Measurements from ENCODE around the gene ABL2.
"Not testable (repeated sequence)": the region's sequence is repeated elsewhere in the genome, so short reads cannot be mapped to it uniquely, and the experiment has no call there.

ABL2 gene

GRCh38 chr1:179217943-179218507 is 11.5 kb downstream of the ABL2 start:
- peak; percentile 60 for DNase-seq (ENCODE audit: low read depth)

DNA sequence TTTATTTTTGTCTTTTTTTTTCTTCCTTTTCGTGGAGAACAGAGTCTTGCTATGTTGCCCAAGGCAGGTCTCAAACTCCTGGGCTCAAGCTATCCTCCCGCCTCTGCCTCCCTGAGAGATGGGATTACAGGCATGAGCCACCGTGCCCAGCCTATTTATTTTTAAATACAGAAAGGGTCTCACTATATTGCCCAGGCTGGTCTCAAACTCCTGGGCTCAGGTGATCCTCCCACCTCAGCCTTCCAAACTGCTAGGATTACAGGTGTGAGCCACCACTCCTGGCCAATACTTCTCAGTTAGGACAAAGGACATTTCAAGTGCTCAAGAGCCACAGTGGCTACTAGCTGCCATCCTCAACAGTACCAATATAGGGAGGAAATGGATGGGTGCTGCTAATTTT is 16.2 kb downstream of the ABL2 start:
- not testable (repeated sequence) for DNase-seq (ENCODE audit: low read depth)

GRCh38 chr1:179208681-179209477 is 20.6 kb downstream of the ABL2 start:
- peak; percentile 22 for DNase-seq (ENCODE audit: low read depth)

DNA sequence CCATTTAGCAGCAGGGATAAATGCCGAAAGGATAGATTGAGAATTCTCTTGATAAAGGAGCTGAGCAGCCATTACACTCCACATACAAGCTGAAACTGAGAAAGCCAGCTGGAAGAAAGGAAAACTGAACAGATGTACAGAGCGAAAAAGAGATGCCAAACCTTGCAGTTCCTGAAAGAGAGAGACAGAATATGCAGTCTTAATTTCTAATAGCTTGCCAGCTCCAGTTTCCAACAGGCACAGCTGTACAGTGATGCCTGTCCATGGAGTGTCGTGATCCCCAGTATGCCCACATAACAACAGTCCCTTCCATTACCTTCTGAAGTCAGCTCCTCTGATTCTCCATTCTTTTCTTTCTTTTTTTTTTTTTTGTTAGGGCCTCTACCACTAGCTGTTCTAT is 22.7 kb downstream of the ABL2 start:
- DNase-seq (ENCODE audit: low read depth), result no peak

- DNase-seq (ENCODE audit: low read depth), result no peak
Measured at GRCh38 chr1:179205284-179205683, 24.2 kb downstream of the ABL2 start.

DNA sequence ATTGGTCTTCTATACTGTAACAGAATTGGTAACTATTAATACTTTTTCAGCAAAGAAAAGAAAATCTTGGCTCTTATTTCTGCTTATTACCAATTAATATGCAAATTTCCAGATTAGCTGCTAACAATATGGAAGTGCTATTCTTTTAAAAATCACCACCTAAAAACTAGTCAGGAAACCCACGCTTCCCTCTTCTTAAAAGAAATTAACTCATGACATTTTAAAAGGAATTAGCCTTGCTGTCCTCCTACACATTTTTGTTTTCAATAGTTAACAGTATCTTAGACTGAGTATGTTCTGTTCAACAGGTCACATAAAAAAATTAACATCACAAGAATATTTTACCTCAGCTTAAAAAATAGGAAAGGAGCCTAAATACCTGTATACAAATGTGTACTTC is 27.3 kb downstream of the ABL2 start:
- DNase-seq (ENCODE audit: low read depth), result no peak

DNA sequence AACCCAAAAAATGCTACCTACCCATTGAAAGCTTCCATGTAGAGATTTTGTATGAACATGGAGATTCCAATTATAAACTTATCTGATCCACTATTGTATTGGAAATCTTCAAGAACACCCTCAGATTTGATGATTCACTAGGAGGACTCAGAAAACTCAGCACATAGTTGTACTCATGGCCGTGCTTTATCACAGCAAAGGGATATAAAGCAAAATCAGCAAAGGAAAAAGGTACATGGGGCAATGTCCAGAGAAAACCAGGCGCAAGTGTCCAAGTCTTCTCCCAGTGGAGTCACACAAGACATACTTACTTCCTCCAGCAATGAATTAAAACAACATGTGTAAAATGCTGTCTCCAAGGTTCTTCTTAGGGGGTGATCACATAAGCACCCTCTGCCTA is 28.9 kb downstream of the ABL2 start:
- no peak for DNase-seq (ENCODE audit: low read depth)

GRCh38 chr1:179197690-179198297 is 31.7 kb downstream of the ABL2 start:
- DNase-seq (ENCODE audit: low read depth), result no peak

DNA sequence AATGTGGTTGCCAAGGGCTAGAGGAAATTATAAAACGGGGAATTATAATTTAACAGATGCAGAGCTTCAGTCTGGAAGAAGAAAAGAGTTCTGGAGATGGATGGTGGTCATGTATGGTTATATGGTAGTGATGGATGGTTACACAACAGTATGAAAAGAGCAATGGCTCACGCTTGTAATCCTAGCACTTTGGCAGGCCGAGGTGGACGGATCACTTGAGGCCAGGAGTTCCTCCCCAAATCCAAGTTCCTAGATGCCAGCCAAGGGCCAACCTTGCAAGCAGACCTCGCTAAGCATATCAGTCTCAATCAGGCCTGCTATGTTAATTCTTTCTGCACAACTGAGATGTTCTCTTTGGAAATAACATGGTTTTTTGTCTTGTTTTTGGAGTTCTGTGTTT is 33.6 kb downstream of the ABL2 start:
- DNase-seq (ENCODE audit: low read depth), result not testable (repeated sequence)

DNA sequence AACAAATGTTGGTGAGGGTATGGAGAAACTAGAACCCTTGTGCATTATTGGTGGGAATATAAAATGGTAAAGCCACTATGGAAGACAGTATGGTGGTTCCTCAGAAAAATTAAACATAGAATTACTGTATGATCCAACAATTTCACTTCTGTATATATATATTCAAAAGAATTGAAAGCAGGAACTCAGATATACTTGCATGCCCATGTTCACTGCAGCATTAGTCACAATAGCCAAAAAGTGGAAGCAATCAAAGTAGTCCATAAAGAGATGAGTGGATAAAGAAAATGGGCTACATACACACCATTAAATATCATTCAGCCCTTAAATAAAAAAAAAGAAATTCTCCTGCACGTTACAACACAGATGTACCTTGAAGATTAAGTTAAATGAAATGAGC is 34.1 kb downstream of the ABL2 start:
- no peak for DNase-seq (ENCODE audit: low read depth)

DNA sequence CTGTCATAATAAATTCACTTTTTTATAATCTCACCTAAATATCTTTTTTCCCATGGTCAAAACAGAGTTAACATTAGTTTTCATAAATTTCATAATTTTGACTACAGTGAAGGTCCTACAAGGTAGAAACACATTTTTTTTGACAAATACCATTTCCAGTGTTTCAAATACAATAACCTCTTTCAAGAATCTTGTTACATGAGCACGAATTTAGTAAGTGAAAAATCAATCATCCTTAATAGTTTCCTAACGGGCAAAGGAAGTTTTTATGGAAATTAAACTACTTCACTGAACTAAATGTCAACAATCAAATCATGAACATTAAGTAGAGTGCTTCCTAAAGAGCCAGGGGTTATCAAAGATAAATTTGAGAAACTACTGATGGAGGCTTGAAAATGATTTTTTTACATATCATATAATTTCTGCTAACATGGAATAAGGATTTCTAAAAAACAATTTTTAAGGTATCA is 35.4 kb downstream of the ABL2 start:
- DNase-seq (ENCODE audit: low read depth), result no peak

DNA sequence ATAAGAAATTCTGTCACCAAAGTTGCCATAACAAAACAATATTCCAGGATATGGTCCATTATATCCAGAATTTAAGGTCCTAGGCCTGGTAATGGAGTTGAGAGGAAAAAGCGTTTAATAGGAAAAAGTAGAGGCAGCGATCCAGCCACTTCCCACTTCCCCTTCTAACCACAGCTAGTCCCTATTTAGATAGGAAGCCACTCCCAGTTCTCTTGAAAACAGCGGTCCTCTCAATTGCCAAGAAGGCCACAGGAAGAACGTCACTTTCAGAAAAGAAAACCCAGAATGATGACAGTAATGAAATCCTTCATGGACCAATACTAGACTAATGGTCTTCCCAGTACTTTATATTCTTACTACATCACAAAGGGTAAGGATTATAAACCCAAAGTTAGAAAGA is 38.6 kb downstream of the ABL2 start:
- no peak for DNase-seq (ENCODE audit: low read depth)

DNA sequence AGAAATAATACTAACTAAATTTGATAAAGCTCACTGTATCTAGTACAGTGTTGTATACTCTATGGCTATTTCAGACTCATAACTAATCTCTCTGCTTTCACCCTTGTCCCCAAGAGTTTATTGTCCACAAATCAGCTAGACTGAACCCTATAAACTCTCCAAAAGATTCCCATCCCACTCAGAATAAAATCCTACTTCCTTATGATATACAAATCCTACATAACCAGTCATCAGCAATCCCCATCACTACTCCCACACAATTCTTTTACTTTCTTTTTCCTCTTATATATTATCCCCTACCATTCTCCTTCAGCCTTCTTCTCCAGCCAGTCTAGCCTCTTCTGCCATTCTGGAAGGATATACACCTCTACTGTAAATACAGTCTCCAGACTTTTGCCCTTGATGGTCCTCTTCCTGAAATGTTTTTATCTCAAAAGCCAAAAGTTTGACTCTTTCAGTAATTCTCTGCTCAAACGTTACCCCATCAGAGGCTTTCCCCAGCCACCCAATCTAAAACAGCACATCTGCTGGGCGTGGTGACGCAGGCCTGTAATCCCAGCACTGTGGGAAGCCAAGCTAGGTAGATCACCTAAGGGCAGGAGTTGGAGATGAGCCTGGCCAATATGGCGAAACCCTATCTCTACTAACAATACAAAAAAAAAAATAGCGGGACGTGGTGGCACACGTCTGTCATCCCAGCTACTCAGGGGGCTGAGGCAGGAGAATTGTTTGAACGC is 41.6 kb downstream of the ABL2 start:
- no peak for DNase-seq (ENCODE audit: low read depth)

- peak; percentile 68 for DNase-seq (ENCODE audit: low read depth)
Measured at GRCh38 chr1:179187043-179187442, 42.4 kb downstream of the ABL2 start.

- DNase-seq (ENCODE audit: low read depth), result no peak
Measured at GRCh38 chr1:179184403-179184802, 45.1 kb downstream of the ABL2 start.

- DNase-seq (ENCODE audit: low read depth), result no peak
Measured at GRCh38 chr1:179183857-179184256, 45.6 kb downstream of the ABL2 start.

DNA sequence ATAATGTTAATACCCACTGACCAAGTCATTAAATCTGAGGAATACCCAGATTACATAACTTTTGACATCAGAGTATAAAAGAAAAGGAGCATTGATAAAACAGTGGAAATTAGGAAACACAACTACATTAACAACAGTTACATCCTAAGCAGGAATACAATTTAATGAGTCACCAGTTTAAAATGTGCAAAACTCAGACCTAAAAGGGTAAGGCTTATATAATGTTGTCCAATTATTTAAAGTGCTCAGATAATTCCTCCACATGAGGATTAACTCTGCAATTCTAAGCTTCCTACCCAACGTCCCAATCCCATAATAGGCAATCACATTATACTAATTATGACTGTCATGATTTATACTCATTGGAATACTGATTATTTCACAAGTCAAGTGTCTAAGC is 50.5 kb downstream of the ABL2 start:
- peak; percentile 82 for DNase-seq (ENCODE audit: low read depth)

GRCh38 chr1:179178183-179178582 is 51.3 kb downstream of the ABL2 start:
- peak; percentile 78 for DNase-seq (ENCODE audit: low read depth)

GRCh38 chr1:179177615-179178014 is 51.9 kb downstream of the ABL2 start:
- DNase-seq (ENCODE audit: low read depth), result no peak

- peak; percentile 91 for DNase-seq (ENCODE audit: low read depth)
Measured at GRCh38 chr1:179177182-179177581, 52.3 kb downstream of the ABL2 start.

GRCh38 chr1:179175011-179175841 is 54.3 kb downstream of the ABL2 start:
- DNase-seq (ENCODE audit: low read depth), result peak; percentile 93

GRCh38 chr1:179170468-179170770 is 59.1 kb downstream of the ABL2 start:
- not testable (repeated sequence) for DNase-seq (ENCODE audit: low read depth)

All from EH (cell line).